Thyroid gland (tissue), 4 donors: ENCODE results near the gene NACA2. TPM values are rescaled to one million over a fixed set of nuclear protein-coding genes. Genes with fewer than 3 reads are reported as not detected.

Experiments
- DNase-seq, 2 donors: peaks; one replicate each; pipeline ENCODE4 v3.0.0-alpha.2; 2019
- H3K27ac ChIP-seq, 3 donors: fragments of 200-600 bp; sonication (generic); 1 replicate in 2 of 3; 2 replicates in 1 of 3; pipeline ENCODE4 v1.5.1; 2016 to 2019; ENCODE audit warnings: mild to moderate bottlenecking in 1 of 3, moderate library complexity in 1 of 3
- H3K27me3 ChIP-seq: fragments of 200-600 bp; sonication (generic); one replicate; pipeline ENCODE4 v1.5.1; 2019
- H3K36me3 ChIP-seq, 2 donors: fragments of 200-600 bp; sonication (generic); one replicate each; pipeline ENCODE4 v1.5.1; 2016 to 2019
- H3K4me1 ChIP-seq, 2 donors: fragments of 200-600 bp; sonication (generic); one replicate each; pipeline ENCODE4 v1.5.1; 2017 to 2019
- H3K4me3 ChIP-seq, 3 donors: fragments of 200-600 bp; sonication (generic); replicated peaks in 1 of 3; 1 replicate in 2 of 3; 2 replicates in 1 of 3; pipeline ENCODE4 v1.5.1; 2016; ENCODE audit warnings: mild to moderate bottlenecking in 1 of 3
- H3K9me3 ChIP-seq: fragments of 200-600 bp; sonication (generic); one replicate; pipeline ENCODE4 v1.5.1; 2017
- POLR2A ChIP-seq, 2 donors: fragments of 450-650 bp; IDR thresholded peaks; one replicate each; pipeline ENCODE4 v1.6.1; 2017; ENCODE audit warnings: antibody characterized with exemption in 2 of 2, mild to moderate bottlenecking in 2 of 2, moderate library complexity in 1 of 2
- WGBS, 2 donors: methylation state at CpG; one replicate each; pipeline ENCODE4 v1.1.5; 2017; 5-methylcytosine and 5-hydroxymethylcytosine counted together
- intact Hi-C: fragments of 100-400 bp; cut with DNase I; formaldehyde crosslinking; loops from one replicate; pipeline ENCODE4 v1.15.1; 2023
- total RNA-seq, 4 donors: library from RNA; depleted of rRNA; stranded (reverse); fragments of >200 nt; gene quantifications; one replicate each; pipeline ENCODE4 v1.2.3, GENCODE V29; 2016
- TF ChIP-seq, protein P1 (sequence below), 6 experiments: fragments of 200-600 bp in 3 of 6; fragments of 450-650 bp in 3 of 6; sonication (generic) in 3 of 6; IDR thresholded peaks; one replicate each; pipeline ENCODE4 v1.5.1; 2016 to 2019; ENCODE audit warnings: antibody characterized with exemption in 6 of 6, mild to moderate bottlenecking in 2 of 6, inconsistent platforms in 1 of 6, moderate library complexity in 1 of 6

The NACA2 gene
- total RNA-seq, 4 donors from 2014 or later: not detected

DNA sequence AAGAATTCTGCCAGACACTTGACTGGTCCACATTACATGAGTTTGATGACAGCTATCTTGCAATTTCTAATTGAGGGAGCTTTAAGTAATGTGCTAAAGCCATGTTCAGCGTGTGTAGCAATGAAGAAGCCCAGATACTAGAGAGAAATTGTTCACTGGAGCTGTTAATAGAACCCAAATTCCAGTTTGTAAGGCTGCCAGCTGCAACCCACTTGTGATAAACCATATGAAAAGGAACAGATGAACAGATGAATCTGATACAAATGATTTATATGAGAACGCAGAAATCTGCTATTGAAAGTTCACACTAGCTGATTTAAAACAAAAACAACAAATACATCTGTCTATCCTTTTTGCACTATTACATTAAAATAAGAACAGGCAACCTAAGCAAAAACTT lies 6.2 kb downstream of the NACA2 start:
- no peaks in the 10 kb centered on the region for H3K27me3 ChIP-seq
- H3K4me1 ChIP-seq: no peaks in the 10 kb centered on the region
- no peaks in the 10 kb centered on the region for H3K36me3 ChIP-seq
- intact Hi-C loops: no loop called here
- H3K4me3 ChIP-seq: no peak overlapping the region
- no peak for DNase-seq
- TF ChIP-seq, protein P1, sequence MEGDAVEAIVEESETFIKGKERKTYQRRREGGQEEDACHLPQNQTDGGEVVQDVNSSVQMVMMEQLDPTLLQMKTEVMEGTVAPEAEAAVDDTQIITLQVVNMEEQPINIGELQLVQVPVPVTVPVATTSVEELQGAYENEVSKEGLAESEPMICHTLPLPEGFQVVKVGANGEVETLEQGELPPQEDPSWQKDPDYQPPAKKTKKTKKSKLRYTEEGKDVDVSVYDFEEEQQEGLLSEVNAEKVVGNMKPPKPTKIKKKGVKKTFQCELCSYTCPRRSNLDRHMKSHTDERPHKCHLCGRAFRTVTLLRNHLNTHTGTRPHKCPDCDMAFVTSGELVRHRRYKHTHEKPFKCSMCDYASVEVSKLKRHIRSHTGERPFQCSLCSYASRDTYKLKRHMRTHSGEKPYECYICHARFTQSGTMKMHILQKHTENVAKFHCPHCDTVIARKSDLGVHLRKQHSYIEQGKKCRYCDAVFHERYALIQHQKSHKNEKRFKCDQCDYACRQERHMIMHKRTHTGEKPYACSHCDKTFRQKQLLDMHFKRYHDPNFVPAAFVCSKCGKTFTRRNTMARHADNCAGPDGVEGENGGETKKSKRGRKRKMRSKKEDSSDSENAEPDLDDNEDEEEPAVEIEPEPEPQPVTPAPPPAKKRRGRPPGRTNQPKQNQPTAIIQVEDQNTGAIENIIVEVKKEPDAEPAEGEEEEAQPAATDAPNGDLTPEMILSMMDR (IDR thresholded peaks at IDR 0.05): no peak
- TF ChIP-seq POLR2A (IDR thresholded peaks at IDR 0.05): no peak
- WGBS, 2 donors: 74% methylated on average over 2 of the region's 2 CpGs
- H3K27ac ChIP-seq: no peak overlapping the region
- no peaks in the 10 kb centered on the region for H3K9me3 ChIP-seq

DNA sequence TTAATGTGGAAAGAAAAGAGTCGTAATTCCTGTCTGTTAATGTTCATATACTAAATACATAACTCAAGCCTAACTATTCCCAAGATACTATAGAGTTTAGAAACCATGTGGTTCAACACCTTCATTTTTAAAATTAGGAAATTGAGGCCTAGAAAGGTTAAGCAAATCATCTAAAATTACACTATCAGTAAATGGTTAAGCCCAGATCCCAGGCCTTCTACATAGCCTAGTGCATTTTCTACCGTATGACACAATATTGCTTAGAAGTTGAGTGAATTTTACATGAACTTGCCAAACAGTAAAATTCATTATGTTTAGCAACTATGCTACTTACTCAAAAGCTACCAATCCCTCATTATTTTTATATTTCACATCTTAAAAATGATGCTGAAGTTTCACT lies 6.8 kb downstream of the NACA2 start:
- intact Hi-C loops: no loop called here
- Histone ChIP-seq H3K27ac (no peak overlapping the region), H3K9me3 (no peaks in the 10 kb centered on the region), H3K4me1 (no peaks in the 10 kb centered on the region), H3K4me3 (no peak overlapping the region), H3K27me3 (no peaks in the 10 kb centered on the region), H3K36me3 (no peaks in the 10 kb centered on the region)
- DNase-seq: no peak
- WGBS, 2 donors: 85 to 88% methylated on average over 2 of the region's 2 CpGs
- no peak for TF ChIP-seq POLR2A (IDR thresholded peaks at IDR 0.05)
- TF ChIP-seq, protein P1 (IDR thresholded peaks at IDR 0.05): no peak

DNA sequence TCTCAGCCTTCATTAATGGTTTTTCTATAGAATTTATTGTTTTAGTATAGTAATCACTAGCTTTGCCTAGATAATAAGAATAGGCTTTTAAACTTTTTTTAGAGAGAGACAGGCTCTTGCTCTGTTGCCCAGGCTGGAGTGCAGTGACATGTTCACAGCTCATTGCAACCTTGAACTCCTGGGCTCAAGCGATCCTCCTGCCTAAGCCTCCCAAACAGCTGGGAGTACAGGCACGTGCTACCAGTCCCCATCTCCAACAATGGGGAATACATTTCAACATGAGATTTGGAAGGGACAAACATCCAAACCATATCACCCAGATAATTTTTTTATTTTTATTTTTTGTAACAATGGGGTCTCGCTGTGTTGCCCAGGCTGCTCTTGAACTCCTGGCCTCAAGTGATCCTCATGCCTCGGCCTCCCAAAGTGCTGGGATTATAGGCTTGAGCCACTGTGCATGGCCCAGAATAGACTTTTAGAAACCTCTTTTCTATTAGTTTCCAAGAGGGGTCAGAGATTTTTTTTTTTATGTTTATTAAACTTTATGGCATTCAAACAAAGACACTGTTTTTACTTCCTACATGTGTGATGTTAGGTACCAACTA lies 7.3 kb downstream of the NACA2 start:
- TF ChIP-seq, protein P1 (IDR thresholded peaks at IDR 0.05): no peak
- TF ChIP-seq POLR2A (IDR thresholded peaks at IDR 0.05): no peak
- no peak overlapping the region for H3K4me3 ChIP-seq
- H3K36me3 ChIP-seq: no peaks in the 10 kb centered on the region
- no peak for DNase-seq
- WGBS, 2 donors: 92 to 98% methylated on average over 4 of the region's 4 CpGs
- intact Hi-C loops: no loop called here
- H3K4me1 ChIP-seq: no peaks in the 10 kb centered on the region
- no peak overlapping the region for H3K27ac ChIP-seq
- no peaks in the 10 kb centered on the region for H3K9me3 ChIP-seq
- H3K27me3 ChIP-seq: no peaks in the 10 kb centered on the region

DNA sequence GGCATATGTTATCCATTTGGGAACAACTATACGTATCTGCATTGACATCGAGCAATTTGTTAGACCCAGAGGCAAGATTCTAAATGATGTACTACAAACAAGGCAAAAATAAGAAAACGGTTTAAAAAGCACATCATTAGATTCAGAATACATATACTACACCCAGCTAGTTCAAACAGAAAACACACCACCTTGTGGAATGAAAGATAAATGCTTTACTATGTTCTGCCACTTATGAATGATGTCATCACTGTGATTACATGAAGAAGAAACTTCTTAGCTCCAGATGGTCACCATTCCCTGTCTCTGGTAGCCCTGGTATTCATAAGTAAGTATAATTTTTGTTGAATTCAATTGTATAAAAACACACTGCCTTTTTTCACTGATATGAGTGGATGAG lies 7.8 kb downstream of the NACA2 start:
- H3K4me1 ChIP-seq: no peaks in the 10 kb centered on the region
- no peak overlapping the region for H3K27ac ChIP-seq
- no peak overlapping the region for H3K4me3 ChIP-seq
- no peaks in the 10 kb centered on the region for H3K9me3 ChIP-seq
- H3K27me3 ChIP-seq: no peaks in the 10 kb centered on the region
- H3K36me3 ChIP-seq: no peaks in the 10 kb centered on the region
- no peak for DNase-seq
- no peak for TF ChIP-seq POLR2A (IDR thresholded peaks at IDR 0.05)
- TF ChIP-seq, protein P1 (IDR thresholded peaks at IDR 0.05): no peak
- WGBS, 2 donors: 76 to 85% methylated on average over 3 of the region's 3 CpGs
- intact Hi-C loops: no loop called here

DNA sequence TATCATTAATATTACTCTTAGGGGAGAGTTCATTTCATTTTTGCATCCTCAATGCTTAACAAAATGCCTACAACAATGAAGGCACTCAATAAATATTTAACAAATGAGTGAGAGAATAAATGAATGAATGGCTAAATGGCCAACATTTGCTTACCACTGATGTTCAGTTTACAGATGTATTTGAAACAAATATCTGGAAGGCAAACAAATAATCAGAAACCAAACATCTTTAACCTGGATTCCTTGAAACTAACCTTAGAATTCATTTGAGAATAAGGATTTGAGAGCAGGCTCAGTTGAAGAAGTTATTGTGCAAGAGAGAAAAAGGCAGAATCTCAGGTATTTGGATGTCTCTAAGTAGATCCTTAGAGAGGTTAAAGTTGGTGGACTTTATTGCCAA lies 8.4 kb downstream of the NACA2 start:
- H3K4me3 ChIP-seq: no peak overlapping the region
- no peaks in the 10 kb centered on the region for H3K9me3 ChIP-seq
- H3K27me3 ChIP-seq: no peaks in the 10 kb centered on the region
- H3K4me1 ChIP-seq: no peaks in the 10 kb centered on the region
- intact Hi-C loops: no loop called here
- no peak overlapping the region for H3K27ac ChIP-seq
- no peak for DNase-seq
- no peak for TF ChIP-seq POLR2A (IDR thresholded peaks at IDR 0.05)
- TF ChIP-seq, protein P1 (IDR thresholded peaks at IDR 0.05): no peak
- no peaks in the 10 kb centered on the region for H3K36me3 ChIP-seq
